ENCODE results near the gene MAN1C1.

The MAN1C1 gene

DNA sequence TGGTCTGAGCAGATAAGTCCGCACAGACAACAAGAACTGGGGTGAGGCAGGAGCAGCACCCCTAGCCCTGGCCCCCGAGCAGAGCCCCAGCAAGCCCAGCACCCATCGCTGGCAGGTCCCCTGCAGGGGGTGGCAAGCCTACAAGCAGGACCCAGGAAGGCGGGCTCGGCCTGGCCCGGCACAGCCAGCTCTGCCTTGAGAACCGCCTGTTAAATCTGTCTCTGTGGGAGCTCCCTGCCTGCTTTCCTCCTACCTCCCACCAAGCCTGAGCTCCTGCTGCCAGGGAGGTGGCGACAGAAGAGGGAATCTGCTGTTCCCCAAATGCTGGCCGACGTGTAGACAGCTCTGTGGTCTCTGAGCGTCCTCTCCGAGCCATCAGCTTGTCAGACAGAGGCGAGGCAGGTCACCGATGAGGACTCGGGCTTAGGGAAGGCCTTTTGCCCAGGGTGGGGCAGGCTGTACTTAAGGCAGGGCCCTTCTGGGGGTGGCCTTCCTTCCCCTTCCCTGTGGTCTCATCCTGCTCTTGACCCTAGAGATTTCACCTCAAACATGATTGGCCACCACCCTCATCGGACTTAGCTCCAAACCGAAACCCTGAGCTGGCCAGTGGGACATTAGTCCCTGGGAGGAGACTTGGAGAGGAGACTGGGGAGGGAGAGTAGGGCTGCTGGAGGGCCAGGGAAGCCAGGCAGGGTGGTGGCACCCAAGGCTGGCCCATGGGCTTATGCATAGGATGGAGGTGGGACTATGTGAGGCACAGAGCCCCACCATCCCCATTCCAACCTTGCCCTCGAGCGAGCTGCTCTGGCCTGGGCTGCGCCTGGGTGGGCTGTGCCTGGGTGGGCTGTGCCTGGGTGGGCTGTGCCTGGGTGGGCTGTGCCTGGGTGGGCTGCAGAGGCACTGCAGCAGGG, 191.1 kb downstream of the MAN1C1 start:
- DNase-seq = no peak

DNA sequence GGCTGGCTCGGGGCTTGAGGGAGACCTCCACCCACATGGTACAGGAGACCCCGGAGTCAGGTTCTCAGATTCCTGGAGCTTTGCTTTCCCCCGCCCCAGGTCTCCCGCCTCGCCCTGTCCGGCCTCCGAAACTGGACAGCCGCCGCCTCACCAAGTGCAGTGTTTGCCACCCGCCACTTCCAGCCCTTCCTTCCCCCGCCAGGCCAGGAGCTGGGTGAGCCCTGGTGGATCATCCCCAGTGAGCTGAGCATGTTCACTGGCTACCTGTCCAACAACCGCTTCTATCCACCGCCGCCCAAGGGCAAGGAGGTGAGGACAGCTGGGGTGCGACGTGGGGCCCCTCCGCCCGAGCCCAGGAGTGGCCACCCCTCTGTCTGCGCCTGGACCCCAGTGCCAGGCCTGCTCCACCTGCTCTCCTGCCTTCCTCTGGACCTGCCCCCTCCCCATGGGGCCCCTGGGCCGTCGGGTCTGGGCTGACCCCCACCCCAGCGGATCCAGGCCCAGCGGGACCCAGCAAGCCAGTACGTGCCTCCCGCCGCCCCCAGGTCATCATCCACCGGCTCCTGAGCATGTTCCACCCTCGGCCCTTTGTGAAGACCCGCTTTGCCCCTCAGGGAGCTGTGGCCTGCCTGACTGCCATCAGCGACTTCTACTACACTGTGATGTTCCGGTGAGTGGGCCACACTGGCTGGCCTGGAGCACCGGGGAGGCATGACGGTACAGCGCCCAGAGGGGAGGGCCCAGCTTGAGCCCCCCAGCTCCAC, 192.1 kb downstream of the MAN1C1 start:
- DNase-seq = no peak

DNA sequence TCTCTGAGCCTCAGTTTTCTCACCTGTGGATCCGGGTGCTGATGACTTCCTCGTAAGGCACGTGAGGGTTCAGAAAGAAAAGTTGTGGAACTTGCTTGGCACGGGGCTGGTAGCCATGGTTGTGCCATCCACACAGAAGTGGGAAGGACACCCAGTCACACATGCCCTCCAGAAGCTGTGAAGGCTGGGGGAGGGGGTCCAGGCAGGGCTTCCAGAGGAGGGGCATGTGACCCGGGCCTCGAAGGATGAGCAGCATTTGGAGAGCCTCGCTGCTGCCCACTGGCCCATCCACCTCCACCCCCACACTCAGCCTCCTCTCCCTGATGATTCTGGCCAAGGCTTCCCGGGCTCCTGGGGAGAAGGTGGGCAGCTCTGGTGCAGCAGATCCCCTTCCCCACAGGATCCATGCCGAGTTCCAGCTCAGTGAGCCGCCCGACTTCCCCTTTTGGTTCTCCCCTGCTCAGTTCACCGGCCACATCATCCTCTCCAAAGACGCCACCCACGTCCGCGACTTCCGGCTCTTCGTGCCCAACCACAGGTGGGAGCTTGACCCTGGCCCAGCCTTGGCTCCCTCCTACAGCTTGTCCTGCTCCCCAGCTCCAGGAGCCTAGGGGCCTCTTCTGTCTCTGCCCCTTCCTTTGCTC, 192.8 kb downstream of the MAN1C1 start:
- no peak for DNase-seq

DNA sequence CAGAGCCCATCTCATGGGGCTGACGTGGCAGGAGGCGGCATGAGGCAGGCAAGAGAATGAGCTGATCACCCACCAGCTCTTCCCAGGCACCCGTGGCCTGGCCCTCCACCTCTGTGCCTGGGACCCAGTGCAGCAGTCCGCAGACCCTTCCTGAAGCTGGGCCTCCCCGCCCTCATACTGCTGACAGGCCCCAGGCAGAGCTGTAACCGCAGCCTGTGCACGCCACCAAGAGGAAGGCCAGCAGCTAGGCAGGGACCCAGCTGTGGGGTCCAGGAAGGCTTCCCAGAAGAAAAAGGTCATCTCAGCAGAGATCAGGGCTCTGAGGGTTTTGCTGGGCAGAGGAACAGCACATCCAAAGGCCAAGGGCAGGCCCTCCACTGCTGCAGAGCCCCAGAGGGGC, 193.3 kb downstream of the MAN1C1 start:
- no peak for DNase-seq

DNA sequence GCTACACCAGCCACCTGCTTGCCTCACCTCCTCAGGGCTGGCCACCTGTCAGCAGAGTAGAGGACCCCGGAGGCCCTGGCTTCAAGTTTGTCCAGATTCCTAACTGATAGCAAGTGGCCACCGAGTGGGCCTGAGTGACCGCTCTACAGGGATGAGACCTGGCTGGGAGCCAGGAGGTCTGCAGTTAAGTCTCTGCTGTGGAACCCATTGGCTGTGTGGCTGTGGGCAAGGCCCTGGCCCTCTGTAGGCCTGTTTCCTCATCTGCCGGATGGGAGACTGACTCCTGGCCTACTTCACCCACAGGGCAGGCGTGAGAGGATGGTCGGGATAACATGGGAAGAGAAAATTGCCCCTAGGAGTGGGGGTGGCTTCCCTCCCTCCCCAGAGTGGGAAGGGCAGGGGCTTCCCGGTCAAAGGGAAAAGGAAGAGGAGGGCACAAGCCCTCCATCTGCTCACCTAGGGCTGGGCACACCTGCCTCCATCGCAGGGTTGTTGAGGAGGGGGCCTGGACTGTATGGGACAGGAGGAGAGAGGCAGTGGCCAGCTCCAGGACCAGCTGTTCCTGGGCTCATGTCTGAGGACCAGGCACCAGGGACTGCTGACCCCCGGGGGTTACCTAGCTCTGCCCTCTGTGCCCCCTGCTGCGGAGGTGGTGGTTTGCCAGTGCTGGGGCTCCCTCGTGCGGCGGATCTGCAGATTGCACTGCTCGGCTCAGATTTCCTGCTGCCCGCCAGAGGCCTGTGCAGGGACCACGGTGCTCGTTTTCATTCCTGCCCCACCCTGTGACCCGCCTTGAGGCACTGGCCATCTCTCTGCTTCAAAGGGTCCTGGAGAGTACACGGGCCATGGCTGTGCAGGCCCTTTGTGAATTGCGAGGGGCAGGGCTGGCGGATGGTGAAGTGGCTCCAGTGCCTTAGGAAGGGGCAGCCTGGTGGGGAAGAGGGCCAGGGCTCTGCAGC, 194.0 kb downstream of the MAN1C1 start:
- DNase-seq = peak; percentile 80 to 81

DNA sequence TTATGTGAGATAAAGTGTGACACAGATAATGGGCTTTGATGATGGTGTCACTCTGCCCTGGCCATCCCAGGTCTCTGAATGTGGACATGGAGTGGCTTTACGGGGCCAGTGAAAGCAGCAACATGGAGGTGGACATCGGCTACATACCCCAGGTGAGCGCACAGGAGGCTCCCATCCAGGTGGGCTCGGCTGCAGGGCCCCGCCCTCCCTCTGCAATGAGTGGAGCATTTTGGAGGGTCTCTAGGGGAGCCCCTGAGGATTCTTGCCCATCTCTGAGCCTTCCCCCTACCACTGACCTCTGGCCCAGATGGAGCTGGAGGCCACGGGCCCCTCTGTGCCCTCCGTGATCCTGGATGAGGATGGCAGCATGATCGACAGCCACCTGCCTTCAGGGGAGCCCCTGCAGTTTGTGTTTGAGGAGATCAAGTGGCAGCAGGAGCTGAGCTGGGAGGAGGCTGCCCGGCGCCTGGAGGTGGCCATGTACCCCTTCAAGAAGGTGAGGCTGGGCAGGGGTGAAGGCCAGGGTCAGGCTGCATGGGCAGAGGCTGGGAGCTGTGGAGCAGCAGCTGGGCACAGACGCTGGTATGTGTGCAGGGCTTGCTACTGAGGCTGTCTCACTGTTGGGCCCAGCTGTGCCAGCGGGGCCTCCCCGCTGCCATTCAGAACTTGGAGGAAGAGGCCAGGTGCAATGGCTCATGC, 194.9 kb downstream of the MAN1C1 start:
- no peak for DNase-seq

DNA sequence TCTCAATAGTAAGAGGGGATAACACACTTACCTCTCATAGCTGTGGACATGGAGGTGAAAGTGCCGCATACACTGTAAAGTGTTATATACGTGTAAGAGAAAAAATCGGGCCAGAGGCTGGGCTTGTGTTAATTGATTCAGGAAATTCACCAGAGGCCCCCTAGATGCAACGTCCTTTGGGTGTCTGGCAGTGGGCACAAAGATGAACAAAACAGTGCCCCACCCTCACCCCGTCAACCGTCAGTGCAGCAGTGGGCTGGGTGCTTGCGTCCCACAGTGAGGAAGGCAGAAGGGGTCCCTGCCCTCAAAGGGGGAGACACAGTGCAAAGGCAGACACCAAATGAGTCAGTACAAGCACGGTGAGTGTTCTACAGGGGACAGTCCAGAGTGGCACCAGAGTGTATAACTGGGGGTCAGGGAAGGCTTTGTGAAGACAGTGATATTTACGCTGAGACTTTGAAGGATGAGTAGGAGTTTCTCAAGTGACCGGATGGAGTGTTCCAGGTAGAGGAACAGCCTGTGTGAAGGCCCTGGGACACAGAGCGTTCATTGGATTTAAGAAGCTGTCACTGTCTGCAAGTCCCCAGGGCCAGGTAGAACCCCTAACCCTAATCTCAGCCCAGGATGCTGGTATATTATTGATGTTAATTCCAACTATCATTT, 196.6 kb downstream of the MAN1C1 start:
- DNase-seq = no peak

DNA sequence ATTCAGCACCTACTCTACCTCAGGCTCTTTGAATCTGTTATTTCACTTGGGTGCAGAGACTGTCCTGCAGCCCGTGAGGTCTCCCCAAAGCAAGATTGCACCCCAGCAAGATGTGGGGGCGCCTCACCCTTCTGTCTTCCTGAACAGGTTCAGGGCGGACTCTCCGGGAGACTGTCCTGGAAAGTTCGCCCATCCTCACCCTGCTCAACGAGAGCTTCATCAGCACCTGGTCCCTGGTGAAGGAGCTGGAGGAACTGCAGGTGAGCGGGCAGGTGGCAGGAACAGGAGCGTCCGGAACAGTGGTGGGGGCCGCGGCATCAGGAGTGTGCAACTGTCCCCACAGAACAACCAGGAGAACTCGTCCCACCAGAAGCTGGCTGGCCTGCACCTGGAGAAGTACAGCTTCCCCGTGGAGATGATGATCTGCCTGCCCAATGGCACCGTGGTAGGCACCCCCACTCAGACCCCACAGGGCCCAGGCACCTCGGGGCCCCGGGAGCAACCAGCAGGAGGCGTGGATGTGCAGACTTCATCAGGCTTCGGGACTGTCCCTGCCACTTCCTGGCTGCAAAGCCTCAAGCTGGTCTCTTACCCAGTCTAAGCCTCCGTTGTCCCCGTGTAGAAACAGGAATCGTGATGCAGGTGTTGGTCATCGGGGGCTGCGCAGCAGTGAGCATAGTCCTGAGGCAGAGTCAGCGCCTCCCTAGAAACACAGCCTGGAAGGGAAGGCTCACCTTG, 197.3 kb downstream of the MAN1C1 start:
- DNase-seq = no peak

DNA sequence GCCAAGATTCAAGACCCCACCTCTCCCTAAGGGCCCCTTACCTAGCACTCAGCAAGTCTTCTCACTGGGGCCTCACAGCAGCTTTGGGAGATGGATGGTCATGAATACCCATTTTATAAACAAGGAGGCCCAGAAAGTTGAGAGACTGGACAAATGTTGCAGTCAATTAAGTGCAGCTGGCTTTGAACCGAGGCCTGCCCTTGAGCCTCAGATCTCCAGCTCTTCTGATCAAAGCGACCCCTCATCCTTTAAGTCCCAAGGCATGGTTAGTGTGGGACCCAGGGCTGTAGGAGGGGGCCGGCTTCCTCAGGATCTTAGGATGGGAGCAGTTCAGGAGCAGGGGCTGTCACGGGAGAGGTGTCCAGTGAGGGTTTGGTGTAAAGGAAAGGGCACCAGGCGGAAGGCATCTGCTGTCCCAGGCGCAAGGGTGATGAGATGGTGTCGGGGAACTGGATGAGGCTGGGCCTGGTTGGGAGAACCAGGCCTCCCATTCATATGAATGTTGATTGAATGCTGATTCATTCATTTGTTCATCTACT, 198.0 kb downstream of the MAN1C1 start:
- DNase-seq = no peak

DNA sequence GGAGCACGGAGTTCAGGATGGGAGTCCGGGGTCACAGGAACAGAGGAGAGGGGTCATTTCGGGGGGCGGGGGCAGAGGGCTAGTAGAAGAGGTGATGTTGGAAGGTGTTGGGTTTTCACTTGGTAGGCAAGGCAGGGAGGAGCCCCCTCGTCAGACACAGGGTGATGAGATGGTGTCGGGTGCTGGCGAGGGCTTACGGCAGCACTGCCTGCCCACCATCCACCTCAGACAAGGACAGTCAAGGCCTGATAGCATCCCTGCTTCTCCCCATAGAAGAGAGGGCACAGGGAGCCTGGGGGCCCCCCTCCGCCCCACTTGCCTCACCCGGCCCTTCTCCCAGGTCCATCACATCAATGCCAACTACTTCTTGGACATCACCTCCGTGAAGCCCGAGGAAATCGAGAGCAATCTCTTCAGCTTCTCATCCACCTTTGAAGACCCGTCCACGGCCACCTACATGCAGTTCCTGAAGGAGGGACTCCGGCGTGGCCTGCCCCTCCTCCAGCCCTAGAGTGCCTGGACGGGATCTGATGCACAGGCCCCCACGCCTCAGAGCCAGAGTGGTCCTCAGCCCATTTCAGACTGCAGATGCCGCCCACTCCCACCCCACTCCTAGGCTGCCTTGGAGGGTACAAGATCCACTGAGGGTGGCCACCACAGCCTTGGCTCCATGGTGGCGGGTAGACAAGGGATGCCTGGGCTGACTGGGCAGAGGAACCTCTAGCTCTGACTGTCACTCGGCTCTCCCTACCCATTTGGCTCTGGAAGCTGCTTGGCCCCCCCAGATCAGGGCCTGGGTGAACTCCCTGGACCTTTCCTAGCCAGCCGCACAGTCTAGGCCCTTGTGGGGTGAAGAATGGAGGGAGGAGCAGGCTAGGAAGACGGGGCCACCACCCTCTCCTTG, 198.9 kb downstream of the MAN1C1 start:
- DNase-seq = no peak

DNA sequence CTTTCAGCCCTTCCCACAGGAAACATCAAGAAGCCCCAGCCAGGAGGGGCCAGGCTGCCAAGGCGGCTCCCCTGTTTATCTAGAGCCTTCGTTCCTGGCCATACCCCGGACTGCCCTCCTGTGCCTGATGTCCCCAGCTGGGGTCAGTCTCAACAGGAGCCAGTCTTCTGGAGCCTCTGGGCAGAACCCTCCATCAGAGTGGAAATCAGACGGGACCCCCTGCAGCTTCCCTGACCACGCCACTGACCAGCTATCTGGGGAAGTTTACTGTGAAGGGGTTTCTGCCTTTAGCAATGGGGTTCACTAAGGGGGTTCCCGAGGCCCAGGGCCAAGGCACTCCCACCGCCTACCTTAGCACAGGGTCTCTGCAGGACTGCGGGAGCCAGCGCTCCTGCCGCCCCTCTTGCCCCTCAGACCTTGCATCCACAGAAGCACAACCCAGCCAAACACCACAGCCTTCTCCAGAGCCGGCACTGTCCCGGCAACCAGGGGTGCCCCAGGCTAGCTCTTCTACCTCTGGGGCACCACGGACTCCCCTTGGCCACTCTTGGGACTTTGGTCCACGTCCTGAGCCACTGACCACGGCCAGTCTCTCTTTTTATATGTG, 199.6 kb downstream of the MAN1C1 start:
- DNase-seq = no peak

DNA sequence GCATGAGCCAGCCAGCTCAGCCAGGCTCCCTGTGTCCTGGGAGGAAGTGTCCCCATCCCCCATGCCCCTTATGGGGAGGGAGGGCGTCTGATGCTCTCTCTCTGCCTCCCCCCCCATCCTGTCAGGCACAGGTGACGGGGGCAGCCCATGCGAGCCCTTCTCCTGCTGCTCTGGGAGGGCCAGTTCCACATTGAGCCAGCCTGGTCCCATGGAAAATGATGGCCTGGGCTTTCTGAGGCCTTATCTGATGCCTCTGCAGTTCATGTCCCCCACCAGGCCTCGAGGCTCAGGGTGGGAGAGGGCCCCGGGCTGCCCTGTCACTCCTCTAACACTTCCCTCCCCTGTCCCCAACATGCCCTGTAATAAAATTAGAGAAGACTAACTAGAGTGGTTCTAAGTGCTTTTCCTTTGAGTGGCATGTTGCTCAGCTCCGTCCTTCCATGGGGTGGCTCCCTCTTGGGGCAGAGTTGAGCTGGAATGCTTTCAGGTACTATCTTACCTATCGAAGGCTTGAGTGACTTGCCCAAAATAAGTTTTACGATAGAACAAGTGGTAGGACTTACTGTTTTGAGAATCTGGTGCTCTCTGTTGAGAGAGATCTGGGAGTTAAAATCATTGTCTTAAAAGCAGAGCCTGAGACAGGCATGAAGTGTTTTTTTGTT, 201.4 kb downstream of the MAN1C1 start:
- DNase-seq = no peak

DNA sequence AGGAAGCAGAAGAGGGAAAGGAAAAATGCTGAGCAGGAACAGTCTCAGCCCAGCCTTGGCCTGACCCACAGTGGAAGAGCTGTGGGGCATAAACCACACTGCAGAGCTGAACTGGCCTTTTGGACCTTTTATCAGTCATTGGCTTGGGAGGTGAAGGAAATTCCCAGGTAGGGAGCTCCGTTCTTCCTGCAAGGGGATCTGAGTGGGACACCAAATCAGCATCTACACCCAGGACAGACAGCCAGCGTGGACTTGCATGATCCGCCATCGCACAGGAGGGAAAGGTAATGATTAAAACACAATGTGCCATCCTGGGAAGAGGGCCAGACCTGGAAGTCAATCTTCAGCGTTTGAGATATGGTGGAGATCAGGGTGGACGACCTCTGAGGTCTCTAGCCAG, 202.0 kb downstream of the MAN1C1 start:
- no peak for DNase-seq

DNA sequence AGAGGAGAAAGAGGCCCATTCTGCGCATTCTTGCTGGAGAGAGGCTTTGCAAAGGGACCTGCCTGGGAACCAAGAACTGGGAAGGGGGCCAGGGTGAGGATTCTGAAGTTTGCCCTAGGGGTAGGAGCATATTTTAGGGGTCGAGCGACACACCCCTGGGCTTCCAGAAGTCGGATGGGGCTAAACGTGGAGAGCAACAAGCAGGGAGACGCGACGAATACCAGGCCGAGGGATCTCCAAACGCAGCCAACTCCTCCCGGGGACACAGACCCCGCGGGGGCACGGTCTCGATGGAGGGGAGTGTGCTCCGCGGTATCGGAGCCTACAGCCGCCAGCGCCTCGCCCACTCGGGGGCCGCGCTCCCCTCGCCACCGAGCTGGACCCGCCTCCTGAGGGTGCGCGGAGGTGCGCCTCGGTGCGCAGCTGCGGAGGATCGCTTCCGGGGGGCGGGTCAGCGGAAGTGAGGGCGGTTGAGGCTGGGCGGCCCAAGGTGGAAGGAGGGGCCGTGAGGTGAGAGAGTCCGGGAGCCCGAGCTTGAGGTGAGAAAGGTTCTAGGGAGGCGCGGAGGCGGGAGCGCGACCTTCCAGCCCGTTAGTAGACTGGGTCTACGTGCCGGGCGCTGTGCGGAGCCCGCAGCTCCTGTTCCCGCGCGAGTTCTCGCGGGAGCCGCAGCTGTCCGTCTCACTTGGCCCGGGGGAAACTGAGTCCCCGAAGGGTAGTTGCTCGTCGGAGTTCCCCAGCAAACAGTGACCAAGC, 203.1 kb downstream of the MAN1C1 start, which contains the start of gene MTFR1L:
Gene MTFR1L, plus strand, starts transcription at position 464 of the 756 bp plus-strand sequence. CDS start 3,151 bp downstream, outside the sequence.
- DNase-seq = peak; percentile 90

DNA sequence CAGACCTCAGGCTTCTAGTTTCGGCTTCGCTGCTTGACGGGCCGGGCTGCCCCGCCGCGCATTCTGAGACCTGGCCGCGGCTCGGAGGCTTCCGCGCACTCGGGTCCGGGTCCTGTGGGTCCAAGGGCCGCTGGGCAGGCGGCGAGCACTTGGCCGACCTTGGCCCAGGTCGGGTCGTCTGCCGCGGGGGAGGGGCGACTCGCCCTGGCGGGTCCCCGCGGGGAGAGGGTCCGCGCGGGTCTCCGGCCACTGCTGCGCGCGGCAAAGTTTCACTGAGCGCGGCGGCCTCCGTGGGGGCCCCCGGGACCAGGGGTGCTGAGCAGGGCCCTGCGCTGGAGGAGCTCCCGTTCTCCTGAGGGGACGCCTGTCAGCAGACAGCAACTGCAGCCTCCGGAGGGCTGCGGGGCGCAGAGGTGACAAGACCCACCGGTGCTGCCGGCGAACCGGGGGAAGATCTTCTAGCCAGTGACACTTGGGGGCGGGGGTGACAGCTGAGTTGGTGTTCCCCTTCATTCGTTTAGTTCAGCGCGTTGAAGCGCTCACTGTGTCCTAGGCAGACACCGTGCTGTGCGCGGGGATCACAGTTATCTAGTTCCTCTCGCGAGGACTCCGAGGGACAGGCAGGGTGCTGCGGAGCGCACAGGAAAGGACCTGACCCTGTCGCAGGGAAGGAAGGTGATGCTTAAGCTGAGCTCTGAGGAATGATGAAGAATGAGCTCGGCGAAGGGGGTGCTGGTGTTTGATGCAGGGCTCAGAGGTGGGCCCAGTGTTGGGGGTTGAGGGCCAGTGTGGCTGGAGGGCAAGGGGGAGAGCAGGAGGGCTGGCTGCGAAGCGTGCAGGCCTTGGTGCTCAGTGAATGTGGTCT, 203.9 kb downstream of the MAN1C1 start:
- DNase-seq = peak in 1 of 2 donors; percentile 59

DNA sequence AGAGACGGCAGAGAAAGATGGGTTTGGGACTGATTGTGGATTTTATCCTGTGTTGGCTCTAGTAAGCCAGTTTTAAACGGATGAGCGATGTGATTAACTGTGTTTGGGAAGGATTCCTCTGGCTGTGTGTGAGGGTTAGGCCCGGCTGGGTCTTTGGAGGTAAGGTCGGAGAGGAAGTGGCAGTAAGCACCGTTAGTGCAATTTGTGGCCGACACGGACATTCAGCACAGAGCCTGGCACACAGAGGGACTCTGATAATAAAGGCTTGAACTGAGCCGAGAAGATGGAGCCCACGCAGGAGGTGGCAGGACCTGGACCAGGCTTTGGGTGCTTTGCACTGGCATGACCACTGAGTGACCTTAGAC, 204.5 kb downstream of the MAN1C1 start:
- no peak for DNase-seq

Measured in stimulated activated CD4-positive, alpha-beta T cell treated with anti-CD3 and anti-CD28 coated beads, Interleukin-2, amount 100 ng/mL, for 48 hours (primary cell).